Activated effector memory CD4-positive, alpha-beta T cell treated with anti-CD3 and anti-CD28 coated beads, Interleukin-2, amount 50 U/mL, for 16 hours (primary cell): ENCODE measurements around the gene PTAR1.
A peak's percentile ranks its signal among the peaks of the same experiment; 100 is the strongest.
"Not testable (repeated sequence)": the region's sequence is repeated elsewhere in the genome, so short reads cannot be mapped to it uniquely, and the experiment has no call there.

Experiments
- DNase-seq: peaks from one replicate; pipeline ENCODE4 v3.0.0-alpha.2; 2020

Gene PTAR1

GRCh38 chr9:69759421-69760277 is at the start of gene PTAR1:
Gene PTAR1, minus strand, starts transcription at chr9:69760011. Its CDS starts 73 bp downstream, at chr9:69759938.
- peak; percentile 96 for DNase-seq

GRCh38 chr9:69809304-69809863 is 49.6 kb upstream of the PTAR1 start:
- no peak for DNase-seq

- DNase-seq = no peak
Measured at GRCh38 chr9:69806627-69807026, 46.8 kb upstream of the PTAR1 start.

GRCh38 chr9:69805962-69806515 is 46.2 kb upstream of the PTAR1 start:
- no peak for DNase-seq

GRCh38 chr9:69801989-69802388 is 42.2 kb upstream of the PTAR1 start:
- no peak for DNase-seq

GRCh38 chr9:69800027-69800426 is 40.2 kb upstream of the PTAR1 start:
- DNase-seq = not testable (repeated sequence)

- DNase-seq = not testable (repeated sequence)
Measured at GRCh38 chr9:69799521-69799920, 39.7 kb upstream of the PTAR1 start.

GRCh38 chr9:69798744-69799143 is 38.9 kb upstream of the PTAR1 start:
- no peak for DNase-seq

GRCh38 chr9:69797675-69798074 is 37.9 kb upstream of the PTAR1 start:
- DNase-seq = no peak

GRCh38 chr9:69794356-69794755 is 34.5 kb upstream of the PTAR1 start:
- no peak for DNase-seq

GRCh38 chr9:69785757-69786156 is 25.9 kb upstream of the PTAR1 start:
- no peak for DNase-seq

GRCh38 chr9:69773258-69773657 is 13.4 kb upstream of the PTAR1 start:
- DNase-seq = no peak

- DNase-seq = no peak
Measured at GRCh38 chr9:69771775-69772418, 12.1 kb upstream of the PTAR1 start.

- DNase-seq = no peak
Measured at GRCh38 chr9:69768716-69769115, 8.9 kb upstream of the PTAR1 start.

GRCh38 chr9:69768101-69768500 is 8.3 kb upstream of the PTAR1 start:
- no peak for DNase-seq

- not testable (repeated sequence) for DNase-seq
Measured at GRCh38 chr9:69763862-69764261, 4.1 kb upstream of the PTAR1 start.

- no peak for DNase-seq
Measured at GRCh38 chr9:69762527-69762926, 2.7 kb upstream of the PTAR1 start.

- DNase-seq = no peak
Measured at GRCh38 chr9:69760278-69760610, 433 bp upstream of the PTAR1 start.

GRCh38 chr9:69759021-69759420 is 790 bp downstream of the PTAR1 start:
- no peak for DNase-seq

- no peak for DNase-seq
Measured at GRCh38 chr9:69757996-69758675, 1.7 kb downstream of the PTAR1 start.

GRCh38 chr9:69755205-69755604 is 4.6 kb downstream of the PTAR1 start:
- DNase-seq = no peak

GRCh38 chr9:69753830-69754229 is 6.0 kb downstream of the PTAR1 start:
- DNase-seq = no peak

- no peak for DNase-seq
Measured at GRCh38 chr9:69750085-69750484, 9.7 kb downstream of the PTAR1 start.
